Fibroblast of skin of right quadriceps (primary cell): ENCODE data around the gene BTN3A1.
"Not testable (repeated sequence)": the region's sequence is repeated elsewhere in the genome, so short reads cannot be mapped to it uniquely, and the experiment has no call there.

ENCODE experiments used
- DNase-seq: peaks from one replicate; pipeline ENCODE4 v3.0.0-alpha.2; 2013

The BTN3A1 gene

GRCh38 chr6:26447257-26447656 lies 45.2 kb downstream of the BTN3A1 start:
- no peak for DNase-seq

DNA sequence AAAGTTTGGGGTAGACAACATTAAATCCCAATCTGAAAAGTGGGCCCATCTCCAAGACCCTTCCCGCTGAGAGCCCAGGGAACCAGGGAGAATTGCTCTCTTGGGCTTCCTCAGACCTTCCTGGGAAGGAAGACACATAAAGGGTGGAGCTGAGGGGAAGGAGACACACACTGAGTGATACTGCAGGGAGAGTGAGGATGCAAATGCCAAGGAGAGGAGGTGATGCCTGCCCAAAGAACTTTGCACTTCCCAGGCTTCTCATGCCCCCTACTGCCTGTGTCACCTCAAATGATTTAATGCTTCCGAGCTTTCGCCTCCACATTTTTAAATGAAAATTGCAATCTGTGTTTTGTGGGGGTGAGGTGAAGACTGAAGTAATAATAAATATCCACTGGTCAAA lies 48.2 kb downstream of the BTN3A1 start:
- DNase-seq = no peak

DNA sequence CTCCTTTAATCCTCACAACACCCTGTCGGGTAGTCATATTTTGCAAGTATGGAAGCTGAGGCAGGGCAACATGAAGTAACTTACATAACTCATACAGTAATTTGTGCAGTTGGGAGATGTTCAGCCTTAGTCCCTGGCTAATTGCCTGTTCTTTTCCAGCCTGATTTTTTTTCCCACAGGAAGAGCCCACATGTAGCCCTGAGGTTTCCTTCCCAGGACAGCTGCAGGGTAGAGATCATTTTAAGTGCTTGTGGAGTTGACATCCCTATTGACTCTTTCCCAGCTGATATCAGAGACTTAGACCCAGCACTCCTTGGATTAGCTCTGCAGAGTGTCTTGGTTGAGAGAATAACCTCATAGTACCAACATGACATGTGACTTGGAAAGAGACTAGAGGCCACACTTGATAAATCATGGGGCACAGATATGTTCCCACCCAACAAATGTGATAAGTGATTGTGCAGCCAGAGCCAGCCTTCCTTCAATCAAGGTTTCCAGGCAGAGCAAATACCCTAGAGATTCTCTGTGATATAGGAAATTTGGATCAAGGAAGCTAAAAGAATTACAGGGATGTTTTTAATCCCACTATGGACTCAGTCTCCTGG lies 50.7 kb downstream of the BTN3A1 start:
- DNase-seq = no peak

DNA sequence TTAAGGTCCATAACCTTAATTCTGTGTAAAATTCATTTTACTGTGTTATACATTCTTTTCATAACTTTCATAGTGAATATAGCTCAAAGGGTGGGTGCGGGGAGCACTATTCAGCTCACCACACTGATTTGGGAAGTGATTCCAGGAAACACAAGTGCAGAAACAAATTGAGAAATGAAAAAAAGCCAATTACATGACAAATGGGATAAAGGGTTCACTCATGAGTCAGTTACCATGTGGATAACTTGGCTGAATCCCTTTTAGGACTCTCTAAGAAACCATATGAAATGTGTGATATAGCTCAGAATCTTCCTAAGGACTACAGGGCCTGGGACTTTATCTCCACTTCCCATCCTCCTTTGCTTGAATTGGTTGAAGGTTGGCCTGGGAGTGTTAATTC lies 52.6 kb downstream of the BTN3A1 start:
- peak; percentile 38 for DNase-seq

GRCh38 chr6:26455357-26455970 lies 53.4 kb downstream of the BTN3A1 start:
- DNase-seq = peak; percentile 22

DNA sequence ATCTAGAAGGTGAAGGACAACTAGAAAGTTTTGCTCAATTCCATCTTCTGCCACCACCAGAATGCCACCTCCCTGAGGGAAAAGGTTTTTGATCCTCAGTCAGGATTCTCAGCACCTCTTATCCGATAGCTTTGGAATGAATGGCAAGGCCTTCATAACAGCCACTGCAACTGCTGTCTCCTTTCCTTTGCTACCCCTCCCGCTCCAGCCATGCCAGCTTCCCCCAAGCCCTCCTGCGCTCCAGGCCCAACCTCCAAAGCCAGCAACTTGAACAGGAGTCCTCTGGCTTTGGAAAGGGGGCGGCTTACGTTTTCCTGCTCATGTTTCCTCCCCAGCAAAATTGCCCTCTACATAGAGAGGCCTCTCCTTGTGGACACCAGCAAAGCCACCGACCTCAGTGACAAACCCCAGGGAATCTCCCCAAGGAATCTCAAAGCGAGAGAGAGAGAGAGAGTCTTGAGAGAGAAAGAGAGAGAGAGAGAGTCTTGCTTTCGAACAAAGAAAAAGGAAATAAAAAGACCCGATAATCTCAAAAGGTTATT lies 55.3 kb downstream of the BTN3A1 start:
- DNase-seq = no peak

- DNase-seq = peak; percentile 93
Measured at GRCh38 chr6:26457806-26458688, 56.0 kb downstream of the BTN3A1 start, which contains the start of gene BTN2A1. Gene BTN2A1 (plus strand): TSS chr6:26457955. CDS start chr6:26458637, 682 bp downstream.

DNA sequence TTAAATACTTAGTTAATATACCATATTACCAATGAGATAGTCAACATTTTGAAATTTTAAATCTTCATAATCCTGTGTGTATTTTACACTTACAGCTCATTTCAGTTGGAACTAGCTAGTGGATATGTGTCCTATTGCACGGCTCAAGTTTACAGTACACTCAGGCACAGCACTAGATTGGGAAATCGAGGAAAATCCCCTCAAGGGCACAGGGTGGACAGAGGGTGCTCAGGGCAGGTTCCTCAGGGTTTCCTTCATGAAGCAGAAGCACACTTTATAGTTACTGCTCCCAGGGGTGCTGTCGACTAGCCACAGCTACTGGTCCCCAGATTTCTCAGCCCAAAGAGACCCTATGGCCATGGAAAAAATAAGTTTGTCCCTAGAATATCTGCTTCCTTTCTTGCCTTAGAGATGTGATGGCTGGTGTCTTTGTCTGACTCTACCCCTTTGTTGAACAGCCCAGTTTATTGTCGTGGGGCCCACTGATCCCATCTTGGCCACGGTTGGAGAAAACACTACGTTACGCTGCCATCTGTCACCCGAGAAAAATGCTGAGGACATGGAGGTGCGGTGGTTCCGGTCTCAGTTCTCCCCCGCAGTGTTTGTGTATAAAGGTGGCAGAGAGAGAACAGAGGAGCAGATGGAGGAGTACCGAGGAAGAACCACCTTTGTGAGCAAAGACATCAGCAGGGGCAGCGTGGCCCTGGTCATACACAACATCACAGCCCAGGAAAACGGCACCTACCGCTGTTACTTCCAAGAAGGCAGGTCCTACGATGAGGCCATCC lies 57.1 kb downstream of the BTN3A1 start:
- no peak for DNase-seq

DNA sequence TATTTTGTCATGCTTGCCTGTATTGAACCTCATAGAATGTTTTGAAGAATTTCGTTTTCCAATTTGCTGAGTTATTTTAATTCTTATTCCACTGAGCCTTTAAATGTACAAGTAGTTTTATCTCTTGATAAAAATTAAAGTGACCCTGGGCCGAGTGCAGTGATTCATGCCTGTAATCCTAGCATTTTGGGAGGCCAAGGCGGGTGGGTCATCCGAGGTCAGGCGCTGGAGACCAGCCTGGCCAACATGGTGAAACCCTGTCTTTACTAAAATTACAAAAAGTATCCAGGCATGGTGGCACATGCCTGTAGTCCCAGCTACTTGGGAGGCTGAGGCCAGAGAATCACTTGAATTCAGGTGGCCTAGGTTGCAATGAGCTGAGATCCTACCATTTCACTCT lies 59.3 kb downstream of the BTN3A1 start:
- not testable (repeated sequence) for DNase-seq

DNA sequence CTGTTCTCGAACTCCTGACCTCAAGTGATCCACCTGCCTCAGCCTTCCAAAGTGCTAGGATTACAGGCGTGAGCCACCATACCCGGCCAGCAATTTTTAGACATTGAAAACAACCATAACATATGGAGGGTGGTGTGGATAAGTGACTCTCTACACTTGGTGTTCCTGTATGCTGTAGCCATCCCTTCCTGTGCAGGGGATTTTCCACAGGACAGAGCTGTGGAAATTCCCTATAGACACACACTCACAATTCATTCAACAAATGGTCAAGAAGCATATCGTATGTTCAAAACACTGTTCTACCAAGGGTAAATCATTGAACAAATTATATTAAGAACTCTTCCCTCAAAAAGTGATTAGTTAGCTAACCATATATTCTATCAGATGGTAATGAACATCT lies 61.9 kb downstream of the BTN3A1 start:
- no peak for DNase-seq

DNA sequence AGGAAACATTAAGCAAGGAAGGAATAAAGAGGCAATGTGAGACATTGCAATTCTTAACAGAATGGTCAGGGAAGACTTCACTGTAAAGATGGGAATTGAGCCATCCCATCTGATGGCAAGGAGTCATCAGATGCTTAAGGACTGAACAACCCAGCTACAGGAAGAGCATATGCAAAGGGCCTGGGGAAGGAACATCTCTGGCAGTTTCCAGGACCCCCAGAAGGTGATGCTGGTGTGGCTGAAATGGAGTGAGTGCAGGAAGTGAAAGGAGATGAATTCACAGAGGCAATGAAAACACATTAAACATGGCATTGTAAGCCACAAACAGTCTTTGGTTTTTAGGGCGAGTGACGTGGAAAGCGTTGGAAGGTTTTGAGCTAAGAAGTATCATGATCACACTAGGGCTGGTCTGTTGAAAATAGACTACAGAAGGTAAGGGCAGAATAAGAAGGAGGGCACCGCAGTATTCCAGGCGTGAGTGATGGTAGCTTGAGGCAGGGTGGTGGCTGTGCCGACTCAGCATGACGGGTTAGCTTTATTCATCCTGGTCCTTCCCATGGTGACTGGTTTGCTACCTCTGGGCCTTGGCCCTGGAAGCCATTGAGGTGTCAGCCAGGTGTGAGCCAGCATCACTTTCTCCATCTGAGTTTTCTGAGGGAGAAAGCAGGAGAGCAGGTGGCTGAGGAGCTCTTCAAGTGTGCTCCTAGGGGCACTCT lies 62.5 kb downstream of the BTN3A1 start:
- DNase-seq = no peak
